AG08396 (cell line): ENCODE results near the gene CXorf49B.
"Not testable (repeated sequence)": the region's sequence is repeated elsewhere in the genome, so short reads cannot be mapped to it uniquely, and the experiment has no call there.

Experiments used
- DNase-seq: peaks from one replicate; pipeline ENCODE4 v3.0.0; 2012; ENCODE audit warnings: low spot score, mixed read lengths

CXorf49B gene

GRCh38 chrX:71763049-71763448 lies at the start of gene CXorf49B:
Gene CXorf49B (plus strand): TSS chrX:71763349. CDS start chrX:71763424, 75 bp downstream.
- DNase-seq, result not testable (repeated sequence)

DNA sequence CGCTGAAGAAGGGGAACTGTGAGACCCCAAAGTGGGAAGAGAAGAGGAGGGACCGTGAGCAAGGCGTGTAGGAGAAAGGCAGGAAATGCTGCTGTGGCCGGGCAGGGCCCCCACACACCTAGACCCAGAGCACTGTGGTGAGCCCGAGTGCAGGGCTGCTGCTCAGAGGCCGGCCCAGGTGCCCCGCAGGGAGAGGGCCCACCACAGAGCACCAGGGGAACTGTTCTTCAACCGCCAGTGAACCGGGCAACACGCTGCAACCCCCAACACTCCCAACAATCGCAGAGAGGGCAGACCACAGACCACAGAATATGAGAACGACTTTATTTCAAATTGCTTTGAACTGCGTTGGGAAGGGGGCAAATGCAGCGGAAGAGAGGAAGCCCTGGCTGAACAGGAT lies 49.1 kb upstream of the CXorf49B start:
- DNase-seq, result not testable (repeated sequence)

- not testable (repeated sequence) for DNase-seq
Observed at GRCh38 chrX:71715551-71715950, 47.6 kb upstream of the CXorf49B start.

DNA sequence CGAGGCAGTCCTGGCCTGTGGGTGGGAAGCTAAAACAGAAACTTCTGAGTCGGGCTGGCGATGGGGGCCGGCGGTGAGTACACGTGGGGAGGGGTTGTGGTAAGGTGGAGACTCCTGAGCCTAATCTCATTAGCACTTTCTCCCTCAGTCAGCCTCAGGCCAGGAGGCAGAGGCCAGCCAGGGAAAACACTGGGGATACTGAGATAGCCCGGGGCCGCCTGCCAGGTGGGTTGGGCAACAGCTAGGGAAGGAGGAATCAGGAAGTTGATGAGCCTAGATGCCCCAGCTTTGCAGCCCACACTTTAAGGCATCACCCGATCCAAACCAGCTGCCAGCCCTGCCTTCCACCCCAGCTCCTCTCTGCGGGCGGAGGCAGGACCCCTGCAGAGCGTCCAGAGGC lies 46.8 kb upstream of the CXorf49B start:
- not testable (repeated sequence) for DNase-seq

DNA sequence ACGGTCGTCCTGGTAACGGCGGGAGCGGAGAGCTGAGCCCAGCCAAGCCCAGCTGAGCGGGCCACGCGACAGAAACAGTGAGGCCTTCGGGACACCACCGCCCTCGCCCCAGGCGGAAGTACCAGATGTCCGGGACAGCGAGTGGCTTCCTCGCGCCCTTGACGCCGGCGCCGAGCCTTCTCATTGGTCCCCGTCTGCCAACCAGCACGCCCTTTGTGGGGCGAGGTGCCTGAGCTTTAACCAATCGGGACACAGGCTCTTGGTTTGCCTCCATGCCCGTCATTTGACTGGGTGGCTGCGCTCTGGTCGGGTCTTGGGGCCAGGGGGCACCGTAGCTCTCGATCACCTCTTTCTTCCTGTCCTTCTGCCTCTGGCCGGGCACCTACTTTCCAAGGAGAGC lies 45.0 kb upstream of the CXorf49B start, which contains the start of gene CXorf49:
Gene CXorf49 (minus strand): TSS at position 101 of the 400 bp plus-strand sequence. CDS start 134 bp downstream, outside the sequence.
- DNase-seq, result not testable (repeated sequence)

- DNase-seq, result not testable (repeated sequence)
Observed at GRCh38 chrX:71719195-71719594, 44.0 kb upstream of the CXorf49B start.

GRCh38 chrX:71720289-71720886 lies 42.8 kb upstream of the CXorf49B start:
- not testable (repeated sequence) for DNase-seq

DNA sequence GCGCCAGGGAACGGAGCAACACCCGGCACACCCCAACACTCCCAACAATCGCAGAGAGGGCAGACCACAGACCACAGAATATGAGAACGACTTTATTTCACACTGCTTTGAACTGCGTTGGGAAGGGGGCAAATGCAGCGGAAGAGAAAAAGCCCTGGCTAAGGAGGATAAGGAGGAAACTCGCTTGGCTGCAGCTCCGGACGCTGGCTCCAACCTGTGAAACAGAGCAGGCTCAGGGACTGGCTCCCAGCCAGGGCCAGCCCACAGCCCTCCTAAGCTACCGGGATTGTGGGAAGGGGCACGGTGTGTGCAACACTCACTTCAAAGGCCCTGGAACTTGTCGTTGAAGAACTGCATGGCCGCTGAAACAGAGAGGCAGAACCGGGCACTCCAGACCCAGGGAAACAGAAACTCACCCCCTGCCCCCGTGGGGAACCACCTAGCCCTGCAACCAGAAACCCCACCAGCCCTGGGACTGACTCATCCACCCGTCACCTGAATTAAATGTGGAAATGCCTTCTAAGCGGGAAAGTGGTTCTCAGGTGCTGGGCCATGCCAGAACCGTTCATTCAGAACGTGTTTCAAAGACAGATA lies 2.4 kb upstream of the CXorf49B start:
- DNase-seq, result not testable (repeated sequence)

- not testable (repeated sequence) for DNase-seq
Observed at GRCh38 chrX:71764832-71765231, 1.7 kb downstream of the CXorf49B start.

DNA sequence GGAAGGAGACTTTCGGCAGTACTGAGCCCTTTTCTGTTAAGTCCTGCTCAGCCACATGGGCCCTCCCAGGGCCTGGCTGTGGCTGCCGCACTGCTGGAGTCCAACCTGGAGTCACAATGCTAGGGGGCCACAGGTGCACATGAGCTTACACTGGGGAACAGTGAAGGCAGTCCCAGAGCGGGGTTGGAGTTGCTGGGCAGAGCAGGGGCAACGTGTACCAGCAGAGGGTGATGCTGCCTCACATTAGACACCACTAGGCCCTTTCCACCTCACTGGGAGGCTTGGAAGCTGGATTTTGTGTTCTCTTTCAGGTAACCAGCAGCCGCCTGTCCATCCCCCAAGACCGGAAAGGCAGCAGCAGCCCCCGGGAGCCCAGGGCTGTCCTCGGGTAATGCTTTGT lies 2.5 kb downstream of the CXorf49B start:
- not testable (repeated sequence) for DNase-seq

- DNase-seq, result not testable (repeated sequence)
Observed at GRCh38 chrX:71767134-71767533, 4.0 kb downstream of the CXorf49B start.

- DNase-seq, result not testable (repeated sequence)
Observed at GRCh38 chrX:71778322-71778721, 15.2 kb downstream of the CXorf49B start.

DNA sequence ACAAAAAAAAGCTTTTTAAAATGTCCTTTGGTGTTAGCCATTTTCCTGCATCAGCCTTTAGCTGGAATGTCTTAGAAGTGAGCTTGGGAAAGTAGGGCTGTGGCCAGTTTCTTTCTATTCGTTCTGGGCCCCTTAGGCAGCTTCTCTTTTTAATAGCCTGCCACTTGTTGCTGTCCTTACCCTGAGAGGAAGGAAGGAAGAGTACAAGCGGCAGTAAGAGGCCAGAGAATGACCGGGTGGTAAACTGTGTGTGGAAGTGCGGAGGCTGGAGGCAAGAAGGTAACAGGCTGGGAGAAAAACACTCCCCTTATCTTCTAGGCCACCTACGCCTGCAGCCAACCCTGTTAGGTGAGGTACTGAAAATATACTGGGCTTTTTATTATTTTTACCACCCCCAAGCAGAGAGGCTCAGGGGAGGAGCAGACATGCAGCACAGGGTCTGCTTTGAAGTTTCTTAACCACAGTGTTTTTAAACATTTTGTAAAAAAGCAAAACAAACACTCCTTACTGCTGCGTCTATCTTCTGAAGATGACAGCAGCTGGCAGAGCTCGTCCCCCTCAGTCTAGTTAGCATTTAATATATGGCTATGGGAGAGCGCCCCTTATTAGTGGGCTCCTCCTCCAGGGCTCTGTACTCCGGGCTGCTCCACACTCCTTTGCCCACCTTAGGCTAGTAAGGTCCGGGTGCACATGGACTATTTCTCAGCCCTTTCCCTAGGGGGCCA lies 19.2 kb downstream of the CXorf49B start:
- not testable (repeated sequence) for DNase-seq

- not testable (repeated sequence) for DNase-seq
Observed at GRCh38 chrX:71782950-71783299, 19.8 kb downstream of the CXorf49B start.

DNA sequence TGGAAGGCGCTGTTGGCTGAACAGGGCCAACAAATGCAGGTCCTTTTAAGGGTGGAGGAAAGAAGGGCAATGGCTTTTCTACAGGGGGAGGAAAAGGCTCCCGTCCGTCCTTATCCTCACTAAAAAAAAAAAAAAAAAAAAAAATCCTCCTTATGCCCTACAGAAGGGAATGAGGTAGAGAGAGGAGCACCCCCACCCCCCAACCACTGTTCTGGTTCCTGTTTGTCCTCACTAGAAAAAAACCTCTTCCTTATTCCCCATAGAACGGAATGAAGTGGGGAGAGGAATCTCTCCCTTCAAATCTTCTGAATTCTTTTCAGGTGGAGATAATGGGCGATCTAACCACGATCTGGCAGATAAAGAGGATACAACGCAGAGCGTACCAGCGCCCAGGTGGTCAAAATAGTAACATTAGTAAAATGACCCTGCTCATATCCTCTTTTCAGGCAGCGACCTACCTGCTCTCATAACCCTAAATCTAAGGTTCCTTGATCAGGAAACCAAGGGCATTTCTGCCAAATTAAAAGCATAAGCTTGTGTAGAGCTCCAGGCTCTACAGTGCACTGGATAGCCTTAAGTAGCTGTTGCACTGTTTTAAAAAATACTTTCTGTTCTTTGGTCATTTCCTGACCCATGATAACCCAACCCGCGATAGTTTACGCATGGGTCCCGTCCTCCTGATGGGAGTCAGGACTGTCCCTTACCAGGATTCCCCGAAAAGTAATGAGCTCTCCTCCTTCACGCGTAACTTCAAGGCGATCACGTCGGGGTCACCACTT lies 20.6 kb downstream of the CXorf49B start:
- not testable (repeated sequence) for DNase-seq

- DNase-seq, result not testable (repeated sequence)
Observed at GRCh38 chrX:71784348-71784983, 21.3 kb downstream of the CXorf49B start.

- DNase-seq, result not testable (repeated sequence)
Observed at GRCh38 chrX:71806450-71806849, 43.3 kb downstream of the CXorf49B start.

- no peak for DNase-seq
Observed at GRCh38 chrX:71809886-71810285, 46.7 kb downstream of the CXorf49B start.

DNA sequence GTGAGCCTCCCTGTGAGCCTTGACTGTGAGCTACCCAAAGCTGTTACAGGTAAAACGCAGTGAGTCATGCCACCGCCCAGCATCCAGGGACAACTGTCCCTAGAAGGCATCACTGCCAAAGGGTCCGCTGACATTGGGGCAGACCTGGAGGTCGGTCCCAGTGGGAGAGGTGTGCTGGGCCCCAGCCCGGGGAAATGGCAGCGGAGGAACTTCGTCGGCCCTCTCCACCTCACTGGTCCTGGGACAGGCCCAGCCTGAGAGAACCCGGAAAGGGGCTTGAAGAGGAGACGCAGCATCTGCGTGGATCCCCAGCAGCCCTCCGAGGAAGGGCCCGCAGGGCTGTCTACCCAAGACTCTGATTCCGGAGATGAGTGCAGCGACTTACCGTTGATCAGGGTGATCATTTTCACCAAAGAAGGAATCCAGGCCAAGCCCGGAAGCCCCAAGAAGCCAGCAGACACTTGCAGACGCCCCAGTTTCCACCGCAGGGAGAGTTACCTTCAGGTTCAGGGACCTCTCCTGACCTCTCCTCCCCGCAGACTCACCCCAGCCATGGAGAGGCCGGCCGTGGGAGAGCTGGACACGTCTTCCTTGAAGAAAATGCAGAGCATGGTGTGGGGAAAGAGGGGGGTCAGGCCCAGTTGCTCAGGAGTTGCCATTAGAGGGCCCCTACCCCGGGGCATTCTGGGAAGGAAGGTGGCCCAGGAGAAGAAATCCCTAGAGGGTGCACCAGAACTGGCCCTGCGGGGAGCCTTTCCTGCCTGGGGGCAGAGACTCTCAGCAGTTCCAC lies 51.2 kb downstream of the CXorf49B start:
- no peak for DNase-seq

GRCh38 chrX:71815121-71815905 lies 52.2 kb downstream of the CXorf49B start:
- DNase-seq, result no peak
